H9 (cell line): ENCODE measurements around the gene GMPPB. TPM values are rescaled to one million over a fixed set of nuclear protein-coding genes. Genes with fewer than 3 reads are reported as not detected.

ENCODE experiments used
- DNase-seq: peaks from one replicate; pipeline ENCODE4 v3.0.0-alpha.2; 2017
- H2AFZ ChIP-seq: one replicate; pipeline ENCODE4 v1.6.1; 2013; ENCODE audit warnings: mild to moderate bottlenecking, low read length, control low read depth, moderate library complexity
- H2AK5ac ChIP-seq: 2 replicates; pipeline ENCODE4 v1.6.1; 2013; ENCODE audit warnings: low read length, control low read depth, mixed read lengths; ENCODE audit not compliant: insufficient read length
- H2BK120ac ChIP-seq: one replicate; pipeline ENCODE4 v1.6.1; 2013; ENCODE audit warnings: low read depth, mild to moderate bottlenecking, low read length, control low read depth, inconsistent platforms; ENCODE audit not compliant: poor library complexity, severe bottlenecking
- H2BK12ac ChIP-seq: 2 replicates; pipeline ENCODE4 v1.6.1; 2013; ENCODE audit warnings: low read length, control low read depth, mixed read lengths, low read depth; ENCODE audit not compliant: insufficient read length
- H2BK15ac ChIP-seq: 2 replicates; pipeline ENCODE4 v1.6.1; 2013; ENCODE audit warnings: low read depth, low read length, control low read depth
- H2BK20ac ChIP-seq: one replicate; pipeline ENCODE4 v1.6.1; 2013; ENCODE audit warnings: low read depth, mild to moderate bottlenecking, low read length, control low read depth, inconsistent platforms; ENCODE audit not compliant: poor library complexity, severe bottlenecking
- H2BK5ac ChIP-seq: 2 replicates; pipeline ENCODE4 v1.6.1; 2013; ENCODE audit warnings: low read length, control low read depth, mixed read lengths; ENCODE audit not compliant: insufficient read length
- H3K14ac ChIP-seq: 2 replicates; pipeline ENCODE4 v1.6.1; 2013; ENCODE audit warnings: low read length, control low read depth; ENCODE audit not compliant: insufficient read depth
- H3K18ac ChIP-seq: 2 replicates; pipeline ENCODE4 v1.6.1; 2013; ENCODE audit warnings: low read depth, mild to moderate bottlenecking, mixed read lengths, low read length, control low read depth; ENCODE audit not compliant: insufficient read length
- H3K23ac ChIP-seq: 2 replicates; pipeline ENCODE4 v1.6.1; 2013; ENCODE audit warnings: low read length, control low read depth, mixed read lengths, low read depth; ENCODE audit not compliant: insufficient read length
- H3K23me2 ChIP-seq: 2 replicates; pipeline ENCODE4 v1.6.1; 2013; ENCODE audit warnings: low read depth, mild to moderate bottlenecking, mixed read lengths, low read length, control low read depth; ENCODE audit not compliant: insufficient read length, poor library complexity, severe bottlenecking
- H3K27ac ChIP-seq: 2 replicates; pipeline ENCODE4 v1.5.1; 2013; ENCODE audit warnings: low read length, control low read depth, mixed read lengths, low read depth; ENCODE audit not compliant: insufficient read length
- H3K27me3 ChIP-seq: 2 replicates; pipeline ENCODE4 v1.6.1; 2013; ENCODE audit warnings: low read length, control low read depth, inconsistent platforms; ENCODE audit not compliant: insufficient read depth
- H3K4ac ChIP-seq: 2 replicates; pipeline ENCODE4 v1.6.1; 2013; ENCODE audit warnings: low read depth, mild to moderate bottlenecking, control low read depth, inconsistent platforms, low read length, moderate library complexity
- H3K4me1 ChIP-seq: 2 replicates; pipeline ENCODE4 v1.6.1; 2013; ENCODE audit warnings: low read length, control low read depth, inconsistent platforms; ENCODE audit not compliant: insufficient read depth
- H3K4me2 ChIP-seq: 2 replicates; pipeline ENCODE4 v1.6.1; 2013; ENCODE audit warnings: low read length, control low read depth, mixed read lengths; ENCODE audit not compliant: insufficient read length, insufficient read depth
- H3K56ac ChIP-seq: 2 replicates; pipeline ENCODE4 v1.6.1; 2013; ENCODE audit warnings: low read depth, mild to moderate bottlenecking, mixed read lengths, low read length, control low read depth; ENCODE audit not compliant: insufficient read length
- H3K79me1 ChIP-seq: 2 replicates; pipeline ENCODE4 v1.6.1; 2013; ENCODE audit warnings: low read depth, mild to moderate bottlenecking, moderate library complexity, low read length, control low read depth, inconsistent platforms; ENCODE audit not compliant: insufficient read depth, poor library complexity, severe bottlenecking
- H3K79me2 ChIP-seq: 2 replicates; pipeline ENCODE4 v1.6.1; 2013; ENCODE audit warnings: low read length, control low read depth, inconsistent platforms; ENCODE audit not compliant: insufficient read depth
- H3K9ac ChIP-seq: 2 replicates; pipeline ENCODE4 v1.6.1; 2013; ENCODE audit warnings: low read length, control low read depth, mixed read lengths; ENCODE audit not compliant: insufficient read length; ENCODE audit errors: extremely low read depth
- H3K9me3 ChIP-seq: one replicate; pipeline ENCODE4 v1.6.1; 2013; ENCODE audit warnings: low read depth, low read length, inconsistent platforms; ENCODE audit not compliant: control insufficient read depth
- H3T11ph ChIP-seq: one replicate; pipeline ENCODE4 v1.6.1; 2013; ENCODE audit warnings: mild to moderate bottlenecking, low read length, control low read depth, inconsistent platforms
- H4K20me1 ChIP-seq: one replicate; pipeline ENCODE4 v1.6.1; 2013; ENCODE audit not compliant: control insufficient read depth, insufficient read length, insufficient read depth
- H4K5ac ChIP-seq: 2 replicates; pipeline ENCODE4 v1.6.1; 2013; ENCODE audit warnings: low read depth, mild to moderate bottlenecking, mixed read lengths, low read length, control low read depth; ENCODE audit not compliant: insufficient read length
- H4K8ac ChIP-seq: replicated peaks from 2 replicates; pipeline ENCODE4 v1.6.1; 2013; ENCODE audit warnings: low read length, control low read depth, mixed read lengths, low read depth; ENCODE audit not compliant: insufficient read length
- H4K91ac ChIP-seq: 2 replicates; pipeline ENCODE4 v1.6.1; 2013; ENCODE audit warnings: low read depth, mild to moderate bottlenecking, moderate library complexity, mixed read lengths, low read length, control low read depth; ENCODE audit not compliant: insufficient read length
- H3K27ac Mint-ChIP-seq, 3 experiments: 2 replicates in 2 of 3; 3 replicates in 1 of 3; pipeline ENCODE4 v1.8.0; 2020 to 2021; ENCODE audit warnings: mixed read lengths in 3 of 3, mild to moderate bottlenecking in 1 of 3, moderate library complexity in 1 of 3
- H3K27me3 Mint-ChIP-seq: 2 replicates; pipeline ENCODE4 v1.8.0; 2021; ENCODE audit warnings: low read depth, mild to moderate bottlenecking, moderate library complexity, mixed read lengths
- H3K36me3 Mint-ChIP-seq, 3 experiments: 2 replicates in 2 of 3; 3 replicates in 1 of 3; pipeline ENCODE4 v1.8.0; 2020 to 2021; ENCODE audit warnings: low read depth in 3 of 3, mixed read lengths in 3 of 3; ENCODE audit not compliant: insufficient read depth in 1 of 3
- H3K4me1 Mint-ChIP-seq, 2 experiments: 2 replicates each; pipeline ENCODE4 v1.8.0; 2020; ENCODE audit warnings: mixed read lengths in 2 of 2
- H3K4me3 Mint-ChIP-seq, 2 experiments: 2 replicates in 1 of 2; 3 replicates in 1 of 2; pipeline ENCODE4 v1.8.0; 2020 to 2021; ENCODE audit warnings: mild to moderate bottlenecking in 2 of 2, mixed read lengths in 2 of 2, moderate library complexity in 1 of 2
- H3K9me3 Mint-ChIP-seq, 2 experiments: 2 replicates in 1 of 2; 3 replicates in 1 of 2; pipeline ENCODE4 v1.8.0; 2020; ENCODE audit warnings: mild to moderate bottlenecking in 2 of 2, mixed read lengths in 2 of 2, moderate library complexity in 1 of 2
- CTCF ChIP-seq: fragments of 200-600 bp; sonication (generic); conservative IDR thresholded peaks from 3 replicates; pipeline ENCODE4 v1.8.0; 2021; ENCODE audit warnings: antibody characterized with exemption, mild to moderate bottlenecking
- whole genome bisulfite sequencing: extraction: QIAGEN DNeasy Blood & Tissue Kit; methylation state at CpG from one replicate; pipeline ENCODE4 v1.1.7; 2013; ENCODE audit warnings: missing lambda C conversion rate, low lambda C conversion rate, mixed read lengths; ENCODE audit not compliant: insufficient read length; ENCODE audit errors: extremely low coverage; 5-methylcytosine and 5-hydroxymethylcytosine counted together
- total RNA-seq: library from RNA; stranded (reverse); gene quantifications from 2 replicates; pipeline ENCODE4 v1.2.1, GENCODE V29; 2021

The GMPPB gene
- total RNA-seq, 1 experiment from 2014 or later, result 31.1 TPM

GRCh38 chr3:49738067-49738713, 14.4 kb upstream of the GMPPB start:
- H4K5ac ChIP-seq, result no peak overlapping the region
- no peak overlapping the region for H3K56ac ChIP-seq

More at GRCh38 chr3:49738067-49738713, 14.4 kb upstream of the GMPPB start:
- Histone ChIP-seq H3K79me1 (no peaks in the 10 kb centered on the region), H3K27me3 (no peaks in the 10 kb centered on the region; the same call in 1 of the 2 replicates), H2AK5ac (no peak overlapping the region), H3K9ac (no peak overlapping the region), H4K20me1 (no peaks in the 10 kb centered on the region), H2BK12ac (no peak overlapping the region), H2BK120ac (no peak overlapping the region), H2AFZ (no peak overlapping the region), H3K4me2 (no peak overlapping the region), H3T11ph (no peak overlapping the region), H3K79me2 (0 out of 2 replicates have a peak, but pooled peaks cover 2% of the 10 kb centered on the region), H2BK15ac (no peak overlapping the region), H3K4ac (no peak overlapping the region), H3K4me1 (no peaks in the 10 kb centered on the region), H3K27ac (no peak overlapping the region), H2BK20ac (no peak overlapping the region), H3K23ac (no peak overlapping the region), H2BK5ac (no peak overlapping the region), H3K14ac (no peak overlapping the region), H4K8ac (no peak overlapping the region), H4K91ac (no peak overlapping the region), H3K23me2 (no peaks in the 10 kb centered on the region), H3K9me3 (no peaks in the 10 kb centered on the region), H3K18ac (no peak overlapping the region)
- no peak for TF ChIP-seq CTCF
- Mint-ChIP-seq H3K9me3 (no peaks in the 10 kb centered on the region; a peak in 1 of 5 replicates), H3K36me3 (peaks cover 27 to 50% (median 33%) of the 10 kb centered on the region in 3 experiments; a peak in 6 of 7 replicates), H3K27me3 (no peaks in the 10 kb centered on the region), H3K4me3 (no peak overlapping the region), H3K27ac (peak overlapping the region in 1 of 3 experiments; percentile 91; a peak in 2 of 7 replicates), H3K4me1 (no peaks in the 10 kb centered on the region)
- DNase-seq, result no peak
- WGBS, result no CpG with 5 or more reads among the region's 11 CpGs
